HG02938 (cell line): ENCODE measurements around the gene NDFIP1.
"Not testable (repeated sequence)": the region's sequence is repeated elsewhere in the genome, so short reads cannot be mapped to it uniquely, and the experiment has no call there.

Experiments
- ATAC-seq: cut with Tn5 transposase; IDR thresholded peaks from one replicate; pipeline ENCODE4 v1.9.1; 2021; ENCODE audit warnings: mild to moderate bottlenecking, moderate library complexity; ENCODE audit not compliant: unreplicated experiment

Gene NDFIP1

GRCh38 chr5:142183561-142183960, 75.0 kb downstream of the NDFIP1 start:
- ATAC-seq, result no peak

GRCh38 chr5:142184988-142185387, 76.4 kb downstream of the NDFIP1 start:
- no peak for ATAC-seq

GRCh38 chr5:142186514-142186856, 77.9 kb downstream of the NDFIP1 start:
- no peak for ATAC-seq

GRCh38 chr5:142186857-142187594, 78.4 kb downstream of the NDFIP1 start:
- no peak for ATAC-seq

DNA sequence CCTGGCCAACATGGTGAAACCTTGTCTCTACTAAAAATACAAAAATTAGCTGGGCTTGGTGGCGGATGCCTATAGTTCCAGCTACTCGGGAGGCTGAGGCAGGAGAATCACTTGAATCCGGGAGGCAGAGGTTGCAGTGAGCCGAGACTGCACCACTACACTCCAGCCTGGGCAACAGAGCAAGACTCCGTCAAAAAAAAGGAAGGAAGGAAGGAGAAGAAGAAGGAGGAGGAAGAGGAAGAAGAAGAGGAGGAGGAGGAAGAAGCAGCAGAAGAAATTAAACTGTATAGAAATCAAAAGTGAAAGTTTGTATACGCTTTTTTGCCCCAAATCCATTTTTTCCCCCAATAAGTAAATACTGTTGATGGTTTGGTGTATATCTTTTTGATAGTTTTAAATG, 80.1 kb downstream of the NDFIP1 start:
- not testable (repeated sequence) for ATAC-seq

- no peak for ATAC-seq
These were observed 81.2 kb downstream of the NDFIP1 start for GRCh38 chr5:142189813-142190212.

- no peak for ATAC-seq
These were observed 83.2 kb downstream of the NDFIP1 start for GRCh38 chr5:142191776-142192175.

- no peak for ATAC-seq
These were observed 83.9 kb downstream of the NDFIP1 start for GRCh38 chr5:142192286-142193113.

DNA sequence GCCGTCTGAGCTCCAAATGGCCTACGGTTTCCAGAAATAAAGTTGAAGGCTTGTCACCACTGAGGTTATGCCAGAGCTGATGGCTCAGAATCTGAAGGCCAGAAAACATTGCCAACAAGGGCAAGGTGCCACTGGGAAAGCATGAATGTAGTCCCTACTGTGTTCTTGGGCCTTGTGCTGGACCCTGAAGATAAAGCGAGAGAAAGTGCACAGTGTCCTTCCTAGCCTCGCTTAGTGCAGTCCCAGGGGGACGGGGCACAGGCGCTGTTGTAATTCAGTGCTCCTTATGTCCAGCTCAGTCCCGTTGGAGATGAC, 84.5 kb downstream of the NDFIP1 start:
- ATAC-seq, result no peak

GRCh38 chr5:142197098-142197497, 88.5 kb downstream of the NDFIP1 start:
- no peak for ATAC-seq

DNA sequence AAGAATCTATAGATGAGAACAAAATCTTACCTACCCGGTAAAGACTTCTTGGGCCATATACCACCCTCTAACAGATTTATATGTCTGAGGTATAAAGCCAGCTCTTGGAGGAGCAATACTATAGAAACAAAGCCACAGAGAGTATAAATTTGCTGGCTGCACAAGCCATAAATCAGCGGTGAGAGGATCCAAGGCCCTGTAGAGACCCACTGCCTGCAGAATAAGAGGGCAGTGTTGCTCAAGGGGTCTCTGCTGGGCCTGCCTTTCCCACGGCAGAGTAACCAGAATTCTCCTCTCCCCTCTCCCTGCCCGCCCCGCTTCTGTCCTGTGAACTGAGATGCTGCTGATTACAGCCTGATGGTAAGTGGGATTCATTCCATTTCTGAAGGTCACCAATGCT, 89.2 kb downstream of the NDFIP1 start:
- ATAC-seq, result no peak

DNA sequence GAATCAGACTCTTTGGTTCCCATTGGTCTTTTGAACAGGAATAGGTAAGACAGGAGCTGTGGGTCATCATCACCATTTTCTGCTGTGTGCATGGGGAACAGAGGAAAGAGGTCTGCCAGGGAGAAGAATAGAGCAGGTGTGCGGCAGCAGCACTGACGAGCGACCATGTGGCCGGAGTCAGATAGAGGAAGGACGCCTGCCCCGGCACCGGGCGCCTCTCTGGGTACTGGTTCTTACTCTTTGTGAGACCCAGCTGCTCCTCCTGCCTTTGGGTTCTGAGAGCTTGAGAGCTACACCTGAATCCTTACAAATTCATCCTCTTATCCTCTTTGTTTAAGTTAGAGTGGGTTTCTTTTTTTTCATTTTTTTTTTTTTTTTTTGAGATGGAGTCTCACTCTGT, 90.8 kb downstream of the NDFIP1 start:
- no peak for ATAC-seq

GRCh38 chr5:142200387-142200786, 91.8 kb downstream of the NDFIP1 start:
- no peak for ATAC-seq

DNA sequence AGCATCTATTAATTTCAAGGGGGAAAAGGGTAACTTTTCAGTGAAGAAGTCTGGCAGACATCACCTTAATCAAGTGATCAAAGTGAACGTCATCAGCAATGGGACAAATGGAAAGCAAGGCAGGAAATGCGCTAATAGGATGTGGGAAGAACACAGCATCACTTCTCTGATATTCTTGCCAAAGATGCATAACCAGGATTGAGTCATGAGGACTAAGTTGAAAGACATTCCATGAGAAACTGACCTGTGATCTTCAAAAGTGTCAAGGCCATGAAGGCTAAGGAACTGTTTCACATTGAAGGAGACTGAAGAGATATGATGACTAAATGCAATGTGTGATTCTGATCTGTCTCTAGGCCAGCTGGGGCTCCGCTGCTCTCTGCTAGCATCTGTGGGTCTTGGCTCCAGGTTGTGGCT, 92.9 kb downstream of the NDFIP1 start:
- no peak for ATAC-seq

DNA sequence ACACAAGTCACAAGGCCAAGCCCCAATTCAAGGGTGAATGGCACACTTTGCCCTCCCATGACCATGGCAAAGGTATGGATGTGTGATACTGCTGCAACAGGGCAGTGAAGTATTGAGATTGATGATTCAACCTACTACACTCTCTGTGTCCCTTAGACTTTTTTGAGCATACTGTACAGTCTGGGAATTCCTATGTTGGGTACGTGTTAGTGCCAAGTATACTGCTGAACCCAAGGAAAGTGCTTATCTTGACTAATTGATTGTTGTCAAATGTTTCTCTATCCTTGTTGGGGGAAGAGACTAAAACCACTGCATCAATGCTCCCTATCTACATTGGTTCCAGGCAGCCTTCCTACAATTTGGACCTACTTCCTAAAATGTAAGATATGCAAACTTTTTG, 93.7 kb downstream of the NDFIP1 start:
- ATAC-seq, result no peak
